MCF 10A (cell line): Measurements from ENCODE around the gene DPP3. TPM values are rescaled to one million over a fixed set of nuclear protein-coding genes. Genes with fewer than 3 reads are reported as not detected.

Experiments used
- BruUV-seq: library from RNA; stranded (reverse); fragments of 400-500 nt; replicated peaks from 2 replicates; lab custom pipeline; 2021; lab: Mats Ljungman, UMichigan
- CTCF ChIA-PET: fragments of 300-600 bp; sonication (Branson Sonifier 250); formaldehyde crosslinking; extraction: SDS; loops from one replicate; lab custom pipeline; 2021; ENCODE audit warnings: antibody characterized with exemption, inconsistent platforms; lab: Yijun Ruan, JAX
- POLR2A ChIA-PET: fragments of 300-600, 350-650 bp; sonication (Branson Sonifier 250); formaldehyde crosslinking; extraction: SDS; loops from one replicate; lab custom pipeline; 2020; ENCODE audit warnings: antibody characterized with exemption, inconsistent platforms; lab: Yijun Ruan, JAX
- DNase-seq: peaks from one replicate; pipeline ENCODE4 v3.0.0-alpha.2; 2018; ENCODE audit not compliant: unreplicated experiment
- H3K27ac Mint-ChIP-seq: one replicate; pipeline ENCODE4 v1.8.0; 2022; ENCODE audit warnings: mild to moderate bottlenecking, low read depth, mixed read lengths; ENCODE audit not compliant: unreplicated experiment
- H3K27me3 Mint-ChIP-seq: one replicate; pipeline ENCODE4 v1.8.0; 2022; ENCODE audit warnings: mixed read lengths; ENCODE audit not compliant: insufficient read depth, unreplicated experiment
- H3K36me3 Mint-ChIP-seq: one replicate; pipeline ENCODE4 v1.8.0; 2022; ENCODE audit warnings: mild to moderate bottlenecking, moderate library complexity, mixed read lengths; ENCODE audit not compliant: insufficient read depth, unreplicated experiment
- H3K4me1 Mint-ChIP-seq: one replicate; pipeline ENCODE4 v1.8.0; 2022; ENCODE audit warnings: mixed read lengths; ENCODE audit not compliant: insufficient read depth, unreplicated experiment
- H3K4me3 Mint-ChIP-seq: one replicate; pipeline ENCODE4 v1.8.0; 2022; ENCODE audit warnings: mild to moderate bottlenecking, moderate library complexity, mixed read lengths; ENCODE audit not compliant: unreplicated experiment
- H3K9me3 Mint-ChIP-seq: one replicate; pipeline ENCODE4 v1.8.0; 2022; ENCODE audit warnings: mixed read lengths; ENCODE audit not compliant: unreplicated experiment
- intact Hi-C: fragments of 100-400 bp; cut with micrococcal nuclease; formaldehyde crosslinking; loops from 2 replicates; pipeline ENCODE4 v1.14.1; 2022
- total RNA-seq: library from RNA; stranded (reverse); gene quantifications from 2 replicates; pipeline ENCODE4 v1.2.3, GENCODE V29; 2022
- TF ChIP-seq, protein P1 (sequence below): fragments of 200-600 bp; IDR thresholded peaks from one replicate; pipeline ENCODE4 v1.8.0; 2022; ENCODE audit warnings: antibody characterized with exemption, mild to moderate bottlenecking; ENCODE audit not compliant: unreplicated experiment

The DPP3 gene
- total RNA-seq, 1 experiment from 2014 or later = 40.9 TPM

DNA sequence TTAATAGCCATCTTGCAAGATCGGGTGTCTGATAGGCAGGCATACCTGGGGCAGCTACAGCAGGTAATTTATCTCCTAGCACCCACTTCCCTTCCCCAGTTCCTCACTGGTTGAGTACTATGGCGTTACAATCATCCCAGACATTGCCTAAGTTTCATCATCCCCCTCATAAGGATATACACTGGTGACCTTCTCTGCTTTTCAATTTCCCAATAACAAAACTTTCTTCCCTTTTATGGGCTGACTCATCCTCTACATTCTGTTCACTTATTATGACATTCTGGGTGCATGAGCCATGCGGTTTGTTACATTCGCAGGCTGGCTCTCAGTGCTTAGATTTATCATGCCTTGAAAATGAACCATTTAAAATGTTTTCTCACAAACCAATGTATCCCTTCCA is 36.6 kb upstream of the DPP3 start:
- no TSS peak for BruUV-seq
- ChIA-PET CTCF (interaction anchor here (0.9 kb wide), 2 partner anchors 55 to 132 kb away, joined by 3 to 4 read pairs; no protein-coding TSS in a partner anchor), POLR2A (interaction anchor here (1.2 kb wide), 1 partner anchor 37 kb away, joined by 4 read pairs; the partner anchor contains the start of gene DPP3)
- no peak overlapping the region for H3K4me3 Mint-ChIP-seq
- TF ChIP-seq, protein P1, sequence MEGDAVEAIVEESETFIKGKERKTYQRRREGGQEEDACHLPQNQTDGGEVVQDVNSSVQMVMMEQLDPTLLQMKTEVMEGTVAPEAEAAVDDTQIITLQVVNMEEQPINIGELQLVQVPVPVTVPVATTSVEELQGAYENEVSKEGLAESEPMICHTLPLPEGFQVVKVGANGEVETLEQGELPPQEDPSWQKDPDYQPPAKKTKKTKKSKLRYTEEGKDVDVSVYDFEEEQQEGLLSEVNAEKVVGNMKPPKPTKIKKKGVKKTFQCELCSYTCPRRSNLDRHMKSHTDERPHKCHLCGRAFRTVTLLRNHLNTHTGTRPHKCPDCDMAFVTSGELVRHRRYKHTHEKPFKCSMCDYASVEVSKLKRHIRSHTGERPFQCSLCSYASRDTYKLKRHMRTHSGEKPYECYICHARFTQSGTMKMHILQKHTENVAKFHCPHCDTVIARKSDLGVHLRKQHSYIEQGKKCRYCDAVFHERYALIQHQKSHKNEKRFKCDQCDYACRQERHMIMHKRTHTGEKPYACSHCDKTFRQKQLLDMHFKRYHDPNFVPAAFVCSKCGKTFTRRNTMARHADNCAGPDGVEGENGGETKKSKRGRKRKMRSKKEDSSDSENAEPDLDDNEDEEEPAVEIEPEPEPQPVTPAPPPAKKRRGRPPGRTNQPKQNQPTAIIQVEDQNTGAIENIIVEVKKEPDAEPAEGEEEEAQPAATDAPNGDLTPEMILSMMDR = no peak
- H3K27me3 Mint-ChIP-seq = peaks cover 16% of the 10 kb centered on the region
- peak; percentile 92 for DNase-seq
- H3K9me3 Mint-ChIP-seq = no peaks in the 10 kb centered on the region
- peaks cover 6% of the 10 kb centered on the region for H3K36me3 Mint-ChIP-seq
- H3K27ac Mint-ChIP-seq = peak overlapping the region; percentile 49
- intact Hi-C loops = no loop called here
- H3K4me1 Mint-ChIP-seq = peaks cover 15% of the 10 kb centered on the region

DNA sequence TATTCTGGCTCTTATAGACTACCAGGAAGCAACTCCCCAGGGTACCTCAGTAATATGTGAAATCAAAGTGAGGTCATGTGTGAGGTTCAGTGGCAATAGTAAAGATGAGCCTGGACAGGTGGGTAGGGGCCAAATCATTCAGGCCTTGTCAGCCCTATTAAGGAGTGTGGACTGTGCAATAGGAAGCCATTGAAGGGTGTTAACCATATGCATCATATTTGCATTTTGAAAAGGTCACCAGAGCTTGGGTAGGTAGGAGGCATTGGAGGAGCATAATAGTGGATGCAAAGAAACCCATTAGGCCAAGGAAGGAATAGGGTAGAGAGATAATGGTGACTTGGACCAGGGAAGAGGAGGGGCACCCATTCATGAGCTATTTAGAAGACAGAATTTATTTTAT is 33.2 kb upstream of the DPP3 start:
- ChIA-PET CTCF (interaction anchor here (1.9 kb wide), 1 partner anchor 8 kb away, joined by 7 read pairs; the partner anchor contains the start of gene MRPL11), POLR2A (interaction anchor here (1.4 kb wide), 1 partner anchor 111 kb away, joined by 3 read pairs; the partner anchor contains the start of gene RIN1)
- intact Hi-C loops = no loop called here
- Mint-ChIP-seq H3K36me3 (no peaks in the 10 kb centered on the region), H3K27me3 (peaks cover 50% of the 10 kb centered on the region), H3K9me3 (no peaks in the 10 kb centered on the region), H3K27ac (no peak overlapping the region), H3K4me1 (peaks cover 15% of the 10 kb centered on the region), H3K4me3 (no peak overlapping the region)
- DNase-seq = no peak
- TF ChIP-seq, protein P1 = no peak
- no TSS peak for BruUV-seq

DNA sequence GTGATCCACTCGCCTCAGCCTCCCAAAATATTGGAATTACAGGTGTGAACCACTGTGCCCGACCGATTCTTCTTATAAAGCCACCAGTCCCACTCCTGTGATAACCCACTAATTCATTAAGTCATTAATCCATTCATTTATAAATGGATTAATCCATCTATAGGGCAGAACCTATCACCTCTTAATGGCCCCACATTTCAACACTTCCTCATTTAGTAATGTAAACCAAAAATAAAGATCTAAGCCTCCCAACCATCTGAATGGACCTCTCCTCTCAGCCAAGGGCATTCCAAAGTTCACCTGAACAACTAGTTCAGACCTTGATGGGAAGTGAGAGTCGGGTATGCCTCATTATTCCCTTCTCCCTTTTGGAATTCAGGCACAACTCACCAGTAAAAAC is 31.7 kb upstream of the DPP3 start:
- Mint-ChIP-seq H3K4me1 (peaks cover 6% of the 10 kb centered on the region), H3K27me3 (peaks cover 56% of the 10 kb centered on the region), H3K36me3 (no peaks in the 10 kb centered on the region), H3K9me3 (no peaks in the 10 kb centered on the region), H3K4me3 (no peak overlapping the region), H3K27ac (no peak overlapping the region)
- TF ChIP-seq, protein P1 = no peak
- POLR2A ChIA-PET = no interaction called here
- intact Hi-C loops = no loop called here
- CTCF ChIA-PET = interaction anchor here (0.6 to 1.9 kb wide), 2 partner anchors 10 to 162 kb away, joined by 3 to 7 read pairs; partner anchors contain the start of gene MRPL11
- no TSS peak for BruUV-seq
- no peak for DNase-seq

DNA sequence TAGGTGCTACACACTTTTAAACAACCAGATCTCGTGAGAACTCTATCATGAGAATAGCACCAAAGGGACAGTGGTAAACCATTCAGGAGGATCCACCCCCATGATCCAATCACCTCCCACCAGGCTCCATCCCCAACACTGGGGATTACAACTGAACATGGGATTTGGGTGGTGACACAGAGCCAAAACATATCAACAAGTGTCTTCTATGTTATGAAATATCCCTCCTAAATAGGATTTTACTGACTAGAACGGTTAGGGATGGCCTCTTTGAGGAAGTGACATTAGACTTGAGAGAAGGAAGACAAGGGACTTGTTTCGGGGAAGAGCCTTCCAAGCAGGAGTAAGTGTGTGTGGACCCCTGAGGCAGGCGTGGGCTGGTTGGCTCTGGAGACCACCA is 29.7 kb upstream of the DPP3 start:
- peaks cover 56% of the 10 kb centered on the region for H3K27me3 Mint-ChIP-seq
- POLR2A ChIA-PET = no interaction called here
- TF ChIP-seq, protein P1 = no peak
- no peak overlapping the region for H3K4me3 Mint-ChIP-seq
- no peak overlapping the region for H3K27ac Mint-ChIP-seq
- CTCF ChIA-PET = interaction anchor here (0.6 kb wide), 1 partner anchor 283 kb away, joined by 4 read pairs; no protein-coding TSS in a partner anchor
- no TSS peak for BruUV-seq
- intact Hi-C loops = no loop called here
- no peaks in the 10 kb centered on the region for H3K9me3 Mint-ChIP-seq
- peaks cover 6% of the 10 kb centered on the region for H3K36me3 Mint-ChIP-seq
- DNase-seq = no peak
- H3K4me1 Mint-ChIP-seq = peaks cover 4% of the 10 kb centered on the region
